Epithelial cell of proximal tubule (primary cell): ENCODE results near the gene NAB1. TPM values are rescaled to one million over a fixed set of nuclear protein-coding genes. Genes with fewer than 3 reads are reported as not detected.
"Not testable (repeated sequence)": the region's sequence is repeated elsewhere in the genome, so short reads cannot be mapped to it uniquely, and the experiment has no call there.

Experiments
- DNase-seq: peaks from one replicate; pipeline ENCODE4 v3.0.0-alpha.2; 2011; ENCODE audit warnings: low read depth
- H3K4me3 ChIP-seq: 2 replicates; pipeline ENCODE4 v1.5.1; 2011; ENCODE audit warnings: low read depth, mild to moderate bottlenecking, low read length
- CTCF ChIP-seq: conservative IDR thresholded peaks from 2 replicates; pipeline ENCODE4 v1.5.1; 2012; ENCODE audit warnings: low read depth, mild to moderate bottlenecking, low read length
- total RNA-seq: library from RNA; depleted of rRNA; stranded (reverse); fragments of >200 nt; gene quantifications from 2 replicates; pipeline ENCODE4 v1.2.3, GENCODE V29; 2015

Gene NAB1
- total RNA-seq, 1 donor from 2014 or later, result 10.0 TPM

- DNase-seq, result peak; percentile 48
Measured at GRCh38 chr2:190696792-190697398, 48.0 kb downstream of the NAB1 start.

GRCh38 chr2:190697421-190697820, 48.5 kb downstream of the NAB1 start:
- DNase-seq, result no peak
- H3K4me3 ChIP-seq, result no peak overlapping the region
- no peak for TF ChIP-seq CTCF

More at GRCh38 chr2:190696792-190697398, 48.0 kb downstream of the NAB1 start:
- no peak for TF ChIP-seq CTCF
- no peak overlapping the region for H3K4me3 ChIP-seq

GRCh38 chr2:190698895-190699294, 50.0 kb downstream of the NAB1 start:
- H3K4me3 ChIP-seq, result no peak overlapping the region
- TF ChIP-seq CTCF, result peak; percentile 61
- no peak for DNase-seq

- TF ChIP-seq CTCF, result no peak
- peak; percentile 55 for DNase-seq
- no peak overlapping the region for H3K4me3 ChIP-seq
Measured at GRCh38 chr2:190701586-190701985, 52.7 kb downstream of the NAB1 start.

- DNase-seq, result no peak
- no peak overlapping the region for H3K4me3 ChIP-seq
- no peak for TF ChIP-seq CTCF
Measured at GRCh38 chr2:190705280-190705679, 56.4 kb downstream of the NAB1 start.

- TF ChIP-seq CTCF, result no peak
- no peak for DNase-seq
- no peak overlapping the region for H3K4me3 ChIP-seq
Measured at GRCh38 chr2:190707726-190708125, 58.8 kb downstream of the NAB1 start.

- DNase-seq, H3K4me3 ChIP-seq: not testable (repeated sequence)
Measured at GRCh38 chr2:190708650-190709049, 59.8 kb downstream of the NAB1 start.
